GM10248 (cell line): ENCODE data around the gene ASAP2.

Source experiments
- CTCF ChIA-PET: fragments of 300-600 bp; sonication (Branson Sonifier 250); formaldehyde crosslinking; extraction: SDS; loops from one replicate; lab custom pipeline; 2021; ENCODE audit warnings: antibody characterized with exemption; lab: Yijun Ruan, JAX
- POLR2A ChIA-PET: fragments of 350-650 bp; sonication (Branson Sonifier 250); formaldehyde crosslinking; extraction: SDS; loops from one replicate; lab custom pipeline; 2020; ENCODE audit warnings: antibody characterized with exemption; lab: Yijun Ruan, JAX
- DNase-seq: peaks from one replicate; pipeline ENCODE4 v3.0.0; 2012; ENCODE audit errors: extremely low spot score
- CTCF ChIP-seq: IDR thresholded peaks from 2 replicates; pipeline ENCODE4 v1.5.1; 2012; ENCODE audit warnings: mild to moderate bottlenecking, low read depth; ENCODE audit errors: extremely low read depth, missing control alignments, control extremely low read depth

ASAP2 gene

DNA sequence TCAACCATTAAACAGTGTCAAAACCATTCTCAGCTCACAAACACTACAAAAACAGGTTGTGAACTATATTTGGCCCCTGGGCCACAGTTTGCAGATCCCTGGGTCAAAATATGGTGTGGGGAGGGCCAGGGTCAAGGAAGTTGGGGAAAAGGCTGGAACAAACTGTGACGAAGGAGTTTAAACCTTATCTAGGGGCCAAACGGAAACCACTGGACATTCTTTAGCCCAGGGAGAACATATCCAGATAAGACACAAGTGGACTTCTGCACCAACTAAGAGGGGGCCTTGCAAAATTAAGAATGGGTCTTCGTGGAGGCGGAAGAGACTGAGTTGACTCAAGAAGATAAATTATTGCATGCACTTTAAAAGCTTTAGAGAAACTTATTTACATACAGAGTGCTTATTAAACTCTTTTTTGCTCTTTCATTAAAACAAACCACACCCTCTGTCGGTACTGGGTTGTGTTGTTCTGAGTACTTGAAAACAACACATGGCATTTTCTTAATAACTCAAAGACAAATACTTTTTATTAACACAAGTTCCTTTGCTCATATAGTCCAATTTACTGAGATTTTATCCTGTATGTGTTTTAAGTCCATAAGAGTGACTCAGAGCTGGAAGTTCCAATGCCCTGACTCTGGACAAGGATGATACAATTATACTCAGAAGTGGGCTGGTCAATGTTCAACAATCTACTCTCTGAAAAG, 5.3 kb upstream of the ASAP2 start:
- no peak for DNase-seq
- CTCF ChIA-PET: interaction anchor here (1.4 kb wide), 1 partner anchor 39 kb away, joined by 3 read pairs; no protein-coding TSS in a partner anchor
- POLR2A ChIA-PET: no interaction called here

GRCh38 chr2:9203006-9203405, 3.6 kb upstream of the ASAP2 start:
- TF ChIP-seq CTCF: no peak
- ChIA-PET CTCF (no interaction called here), POLR2A (no interaction called here)
- no peak for DNase-seq

More for the DNA sequence above, 5.3 kb upstream of the ASAP2 start:
- TF ChIP-seq CTCF: no peak

DNA sequence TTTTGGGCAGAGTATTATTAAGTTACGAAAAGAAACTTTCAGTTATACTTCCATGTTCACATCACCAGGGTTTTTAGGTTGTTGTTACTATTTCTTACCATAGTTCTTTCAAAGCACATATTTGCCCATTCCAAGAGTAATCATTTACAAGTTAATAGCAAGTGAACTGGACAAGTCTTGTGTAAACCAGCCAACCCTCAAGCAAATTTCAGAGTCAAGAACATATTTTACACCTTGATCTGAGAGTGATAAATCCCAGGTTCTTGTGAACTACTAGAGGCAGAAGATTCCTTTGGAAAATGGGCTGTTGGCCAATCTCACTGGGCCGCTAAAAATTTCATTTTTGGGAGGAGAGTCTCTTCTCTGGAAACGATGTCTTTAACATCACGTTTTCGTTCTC, 2.7 kb upstream of the ASAP2 start:
- no peak for TF ChIP-seq CTCF
- ChIA-PET CTCF (no interaction called here), POLR2A (no interaction called here)
- no peak for DNase-seq

DNA sequence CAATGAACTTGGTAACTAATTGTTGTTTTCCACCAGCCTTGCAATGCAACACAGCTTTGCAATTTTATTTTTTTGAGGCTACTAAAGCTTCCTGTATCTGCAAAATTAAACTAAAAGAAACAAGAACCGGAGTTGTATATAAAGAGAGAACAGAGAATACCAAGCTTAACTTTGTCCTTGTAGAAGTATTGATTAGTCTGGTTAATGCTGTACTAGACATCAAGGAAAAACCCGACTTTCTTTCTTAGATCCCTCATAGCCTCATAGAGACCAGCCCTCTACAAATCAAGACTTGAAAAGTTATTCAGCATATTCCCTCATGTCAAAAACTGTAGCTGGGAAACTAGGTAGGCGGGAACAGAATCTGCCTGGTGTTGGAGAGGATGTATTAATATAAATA, 1.7 kb upstream of the ASAP2 start:
- CTCF ChIA-PET: interaction anchor here (1.0 to 1.6 kb wide), 4 partner anchors 20 to 126 kb away, joined by 3 to 6 read pairs (median 4); no protein-coding TSS in a partner anchor
- POLR2A ChIA-PET: no interaction called here
- TF ChIP-seq CTCF: no peak
- DNase-seq: no peak

- POLR2A ChIA-PET: no interaction called here
- DNase-seq: no peak
- TF ChIP-seq CTCF: no peak
- CTCF ChIA-PET: interaction anchor here (1.0 to 1.6 kb wide), 6 partner anchors 13 to 125 kb away, joined by 3 to 6 read pairs (median 4); no protein-coding TSS in a partner anchor
Measured at GRCh38 chr2:9205486-9205885, 1.1 kb upstream of the ASAP2 start.

- DNase-seq: peak; percentile 30
- CTCF ChIA-PET: no interaction called here
- POLR2A ChIA-PET: no interaction called here
- no peak for TF ChIP-seq CTCF
Measured at GRCh38 chr2:9206991-9207640, 504 bp downstream of the ASAP2 start.
